Measurements from ENCODE around the gene NLRC5. TPM values are rescaled to one million over a fixed set of nuclear protein-coding genes. Genes with fewer than 3 reads are reported as not detected.

Gene NLRC5
- total and polyA plus RNA-seq, 9 of the 15 experiments (the other 6 are each of a cell fraction or from before 2014, with no cell fraction given) = 0.59 to 0.71 TPM; not detected in 7

GRCh38 chr16:57096192-57096591 lies 106.8 kb downstream of the NLRC5 start:
- intact Hi-C loops (cut with micrococcal nuclease) = no loop called here
- POLR2A ChIA-PET = no interaction called here
- no peaks in the 10 kb centered on the region for H3K9me3 ChIP-seq (replicated peaks; ENCODE audit: control insufficient read depth, insufficient read depth, low read depth, low read length)
- H2AFZ ChIP-seq (ENCODE audit: low read depth, low read length) = no peak overlapping the region
- CTCF ChIA-PET (ENCODE audit: low intra/inter-chr PET ratio) = no interaction called here
- peaks cover 0 to under 1% of the 10 kb centered on the region in 2 experiments; a peak in 2 of 5 replicates for H3K27me3 ChIP-seq (ENCODE audit: control insufficient read depth in 2 of 2, insufficient read depth in 2 of 2, low read length in 2 of 2)
- no peaks in the 10 kb centered on the region for H3K79me2 ChIP-seq (ENCODE audit: control insufficient read depth, insufficient read depth, low read length)
- H3K9ac ChIP-seq (ENCODE audit: insufficient read depth in 1 of 2, low read depth in 2 of 2, low read length in 2 of 2) = no peak overlapping the region
- in situ Hi-C loops (cut with MboI) = no loop called here
- ATAC-seq (no peak), FAIRE-seq (no peak), DNase-seq (ENCODE audit: extremely low read depth in 1 of 4, low spot score in 3 of 4) (no peak)
- 51% methylated on average over 3 of the region's 3 CpGs for WGBS (ENCODE audit: insufficient coverage, low coverage, missing lambda C conversion rate)
- H3K4me1 ChIP-seq (replicated peaks in 1 of 2; ENCODE audit: control insufficient read depth in 2 of 2, insufficient read depth in 2 of 2, low read length in 2 of 2) = peaks cover 23 to 32% of the 10 kb centered on the region in 2 experiments; a peak in 4 of 5 replicates
- no TSS peak for BruUV-seq (replicated peaks)
- H3K27ac ChIP-seq (ENCODE audit: extremely low read depth, low read depth, low read length) = no peak overlapping the region
- no peaks in the 10 kb centered on the region for H3K36me3 ChIP-seq (ENCODE audit: control insufficient read depth, insufficient read depth, low read length)
- H3K9me1 ChIP-seq (ENCODE audit: control insufficient read depth, insufficient read depth, low read length) = no peaks in the 10 kb centered on the region
- no peak overlapping the region for H3K4me3 ChIP-seq
- H4K20me1 ChIP-seq (replicated peaks; ENCODE audit: control insufficient read depth, insufficient read depth, low read length) = peaks cover 23% of the 10 kb centered on the region
- TF ChIP-seq NONO (IDR thresholded peaks at IDR 0.05; ENCODE audit: low read depth in 2 of 2, low read length in 1 of 2) (no peak), KDM5B (IDR thresholded peaks at IDR 0.05; ENCODE audit: insufficient replicate concordance, low read depth, low read length) (no peak), SIX5 (IDR thresholded peaks at IDR 0.05; ENCODE audit: borderline replicate concordance in 1 of 2, insufficient read depth in 1 of 2, low read depth in 1 of 2, low read length in 2 of 2) (no peak), FOXO4 (CRISPR knock-in tag; IDR thresholded peaks at IDR 0.05) (no peak), FOS (IDR thresholded peaks at IDR 0.05; ENCODE audit: extremely low read depth, insufficient read length) (no peak), YY1 (IDR thresholded peaks at IDR 0.05; ENCODE audit: borderline replicate concordance in 1 of 3, control insufficient read depth in 1 of 3, extremely low read depth in 1 of 3, insufficient read depth in 3 of 3, insufficient read length in 1 of 3, insufficient replicate concordance in 2 of 3, low read depth in 1 of 3, low read length in 2 of 3) (no peak), ZBTB34 (CRISPR knock-in tag; IDR thresholded peaks at IDR 0.05) (no peak), SAFB (IDR thresholded peaks at IDR 0.05; ENCODE audit: borderline replicate concordance, low read depth, low read length) (no peak), TRIM24 (IDR thresholded peaks at IDR 0.05) (no peak), BDP1 (IDR thresholded peaks at IDR 0.05; ENCODE audit: insufficient read depth, insufficient read length) (no peak), HNRNPLL (IDR thresholded peaks at IDR 0.05; ENCODE audit: low read depth, low read length, poor library complexity, severe bottlenecking) (no peak), ZNF282 (CRISPR knock-in tag; IDR thresholded peaks at IDR 0.05) (no peak), TEAD1 (CRISPR knock-in tag; IDR thresholded peaks at IDR 0.05) (no peak), ZKSCAN3 (CRISPR knock-in tag; IDR thresholded peaks at IDR 0.05) (no peak), NR2C1 (IDR thresholded peaks at IDR 0.05) (no peak), NR2C1 (tag; IDR thresholded peaks at IDR 0.05) (no peak), DLX4 (CRISPR knock-in tag; IDR thresholded peaks at IDR 0.05) (no peak)
- no peak overlapping the region for H3K4me2 ChIP-seq (ENCODE audit: insufficient read depth, low read length)
